ENCODE results near the gene C2CD5. TPM values are rescaled to one million over a fixed set of nuclear protein-coding genes. Genes with fewer than 3 reads are reported as not detected.

The C2CD5 gene
- total and polyA plus RNA-seq, 2 donors (not counting 1 experiment from before 2014, with no cell fraction given), result 26.6 to 37.7 TPM

DNA sequence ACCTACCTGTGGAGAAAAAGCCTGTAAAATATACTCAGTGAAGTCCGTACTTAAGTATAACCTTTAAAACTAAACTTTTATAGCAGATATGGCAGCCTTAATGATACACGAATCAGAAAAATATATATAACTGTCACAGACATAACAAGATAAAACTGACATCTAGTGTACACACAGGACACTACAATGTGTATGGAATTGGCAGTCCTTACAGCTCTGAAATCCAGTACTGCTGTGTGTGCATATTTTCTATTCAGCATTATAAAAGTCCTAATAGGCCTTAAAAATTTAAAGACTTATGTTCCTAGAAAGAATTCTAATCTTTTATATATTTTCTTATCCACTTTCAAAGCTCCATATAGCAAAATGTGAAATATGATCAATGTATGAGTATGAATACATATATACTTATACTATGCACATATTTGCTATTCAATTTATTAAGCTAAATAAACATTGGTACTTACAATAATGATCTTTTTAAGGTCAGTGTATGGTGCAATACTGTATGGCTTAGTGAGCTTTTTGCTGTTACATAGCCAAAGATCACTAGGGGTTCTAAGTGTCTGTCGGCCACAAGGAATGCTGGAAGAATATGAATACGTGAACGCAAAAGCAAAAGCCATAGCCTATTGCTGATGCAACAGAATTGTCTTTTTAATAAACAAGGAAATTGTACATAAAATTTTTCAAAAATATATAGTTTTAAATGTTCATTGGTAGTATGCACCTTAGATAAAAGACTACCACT lies 69.2 kb downstream of the C2CD5 start:
- H3K79me2 ChIP-seq (ENCODE audit: control insufficient read depth, insufficient read depth, low read length), result no peaks in the 10 kb centered on the region
- H3K9ac ChIP-seq (ENCODE audit: insufficient read depth, low read length), result no peak overlapping the region
- H3K36me3 ChIP-seq (ENCODE audit: control insufficient read depth, insufficient read depth, low read length), result peaks cover 3% of the 10 kb centered on the region
- no peak overlapping the region for H3K4me2 ChIP-seq (ENCODE audit: extremely low read depth, insufficient read depth, low read length)
- TF ChIP-seq EZH2 (IDR thresholded peaks at IDR 0.05; ENCODE audit: low read length, missing control alignments), result no peak
- TF ChIP-seq, protein P1, sequence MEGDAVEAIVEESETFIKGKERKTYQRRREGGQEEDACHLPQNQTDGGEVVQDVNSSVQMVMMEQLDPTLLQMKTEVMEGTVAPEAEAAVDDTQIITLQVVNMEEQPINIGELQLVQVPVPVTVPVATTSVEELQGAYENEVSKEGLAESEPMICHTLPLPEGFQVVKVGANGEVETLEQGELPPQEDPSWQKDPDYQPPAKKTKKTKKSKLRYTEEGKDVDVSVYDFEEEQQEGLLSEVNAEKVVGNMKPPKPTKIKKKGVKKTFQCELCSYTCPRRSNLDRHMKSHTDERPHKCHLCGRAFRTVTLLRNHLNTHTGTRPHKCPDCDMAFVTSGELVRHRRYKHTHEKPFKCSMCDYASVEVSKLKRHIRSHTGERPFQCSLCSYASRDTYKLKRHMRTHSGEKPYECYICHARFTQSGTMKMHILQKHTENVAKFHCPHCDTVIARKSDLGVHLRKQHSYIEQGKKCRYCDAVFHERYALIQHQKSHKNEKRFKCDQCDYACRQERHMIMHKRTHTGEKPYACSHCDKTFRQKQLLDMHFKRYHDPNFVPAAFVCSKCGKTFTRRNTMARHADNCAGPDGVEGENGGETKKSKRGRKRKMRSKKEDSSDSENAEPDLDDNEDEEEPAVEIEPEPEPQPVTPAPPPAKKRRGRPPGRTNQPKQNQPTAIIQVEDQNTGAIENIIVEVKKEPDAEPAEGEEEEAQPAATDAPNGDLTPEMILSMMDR (conservative IDR thresholded peaks at IDR 0.05 in 1 of 2, IDR thresholded peaks at IDR 0.05 in 1 of 2; ENCODE audit: low read depth in 1 of 2, low read length in 2 of 2), result no peak
- no peaks in the 10 kb centered on the region for H4K20me1 ChIP-seq (ENCODE audit: control insufficient read depth, extremely low read depth, insufficient read depth, low read length)
- peaks cover 8% of the 10 kb centered on the region for H3K4me1 ChIP-seq (ENCODE audit: control insufficient read depth, extremely low read depth, insufficient read depth, low read length)
- no peaks in the 10 kb centered on the region for H3K27me3 ChIP-seq (ENCODE audit: control insufficient read depth, insufficient read depth, low read length)
- H3K4me3 ChIP-seq (replicated peaks in 1 of 4; ENCODE audit: control extremely low read depth in 1 of 4, insufficient read depth in 1 of 4, low read depth in 3 of 4, low read length in 4 of 4), result no peak overlapping the region
- peak in 1 of 2 donors; percentile 74 for DNase-seq (ENCODE audit: low read depth in 2 of 2)
- H3K27ac ChIP-seq (ENCODE audit: insufficient read depth, low read length), result no peak overlapping the region
- no peaks in the 10 kb centered on the region for H3K9me3 ChIP-seq (ENCODE audit: control insufficient read depth, insufficient read depth, low read depth, low read length)
- no peak overlapping the region for H2AFZ ChIP-seq (ENCODE audit: low read length)

DNA sequence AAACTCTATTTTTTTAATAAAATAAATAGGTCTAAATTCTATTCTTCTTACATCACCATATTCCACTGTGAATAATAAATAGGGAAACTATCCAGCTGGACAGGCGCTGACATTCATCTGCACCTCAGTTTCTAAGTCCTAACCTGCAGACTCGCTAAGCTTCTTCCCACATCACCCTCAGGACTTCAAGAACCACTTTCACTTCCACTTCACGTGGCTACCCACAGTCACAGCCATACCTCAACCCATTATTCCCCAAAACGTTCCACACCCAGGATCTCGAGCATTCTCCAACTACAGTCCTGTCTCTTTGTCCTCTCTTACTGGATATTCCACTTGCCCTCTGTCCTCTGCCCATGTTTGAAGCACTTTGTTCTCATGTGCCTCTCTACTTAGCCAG lies 71.1 kb downstream of the C2CD5 start:
- TF ChIP-seq, protein P1 (conservative IDR thresholded peaks at IDR 0.05 in 1 of 2, IDR thresholded peaks at IDR 0.05 in 1 of 2; ENCODE audit: low read depth in 1 of 2, low read length in 2 of 2), result no peak
- no peak for TF ChIP-seq EZH2 (IDR thresholded peaks at IDR 0.05; ENCODE audit: low read length, missing control alignments)
- no peak for DNase-seq (ENCODE audit: low read depth in 2 of 2)
- H3K27me3 ChIP-seq (ENCODE audit: control insufficient read depth, insufficient read depth, low read length), result no peaks in the 10 kb centered on the region
- peaks cover 8% of the 10 kb centered on the region for H3K4me1 ChIP-seq (ENCODE audit: control insufficient read depth, extremely low read depth, insufficient read depth, low read length)
- no peak overlapping the region for H3K9ac ChIP-seq (ENCODE audit: insufficient read depth, low read length)
- H3K27ac ChIP-seq (ENCODE audit: insufficient read depth, low read length), result no peak overlapping the region
- no peak overlapping the region for H3K4me3 ChIP-seq (replicated peaks in 1 of 4; ENCODE audit: control extremely low read depth in 1 of 4, insufficient read depth in 1 of 4, low read depth in 3 of 4, low read length in 4 of 4)
- H2AFZ ChIP-seq (ENCODE audit: low read length), result no peak overlapping the region
- no peaks in the 10 kb centered on the region for H4K20me1 ChIP-seq (ENCODE audit: control insufficient read depth, extremely low read depth, insufficient read depth, low read length)
- no peak overlapping the region for H3K4me2 ChIP-seq (ENCODE audit: extremely low read depth, insufficient read depth, low read length)
- no peaks in the 10 kb centered on the region for H3K79me2 ChIP-seq (ENCODE audit: control insufficient read depth, insufficient read depth, low read length)
- no peaks in the 10 kb centered on the region for H3K9me3 ChIP-seq (ENCODE audit: control insufficient read depth, insufficient read depth, low read depth, low read length)
- H3K36me3 ChIP-seq (ENCODE audit: control insufficient read depth, insufficient read depth, low read length), result peaks cover 3% of the 10 kb centered on the region

DNA sequence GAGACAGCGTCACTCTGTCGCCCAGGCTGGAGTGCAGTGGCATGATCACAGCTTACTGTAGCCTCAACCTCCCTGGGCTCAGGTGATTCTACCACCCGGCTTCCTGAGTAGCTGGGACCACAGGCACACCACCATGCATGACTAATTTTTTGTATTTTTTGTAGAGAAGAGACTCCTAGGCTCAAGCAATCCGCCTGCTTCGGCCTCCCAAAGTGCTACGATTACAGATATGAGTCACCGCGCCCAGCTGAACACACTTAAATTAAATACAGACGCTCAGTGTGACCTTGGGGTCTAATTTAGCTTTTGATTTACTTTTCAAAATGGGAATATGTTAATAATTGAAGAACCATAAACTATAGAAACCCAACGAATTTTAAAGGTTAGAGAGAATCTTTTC lies 77.2 kb downstream of the C2CD5 start:
- Histone ChIP-seq H3K27me3 (ENCODE audit: control insufficient read depth, insufficient read depth, low read length) (no peaks in the 10 kb centered on the region), H3K9ac (ENCODE audit: insufficient read depth, low read length) (no peak overlapping the region), H3K4me3 (replicated peaks in 1 of 4; ENCODE audit: control extremely low read depth in 1 of 4, insufficient read depth in 1 of 4, low read depth in 3 of 4, low read length in 4 of 4) (no peak overlapping the region), H2AFZ (ENCODE audit: low read length) (no peak overlapping the region), H3K4me1 (ENCODE audit: control insufficient read depth, extremely low read depth, insufficient read depth, low read length) (no peaks in the 10 kb centered on the region), H4K20me1 (ENCODE audit: control insufficient read depth, extremely low read depth, insufficient read depth, low read length) (no peaks in the 10 kb centered on the region), H3K27ac (ENCODE audit: insufficient read depth, low read length) (no peak overlapping the region), H3K4me2 (ENCODE audit: extremely low read depth, insufficient read depth, low read length) (no peak overlapping the region), H3K9me3 (ENCODE audit: control insufficient read depth, insufficient read depth, low read depth, low read length) (no peaks in the 10 kb centered on the region), H3K79me2 (ENCODE audit: control insufficient read depth, insufficient read depth, low read length) (no peaks in the 10 kb centered on the region), H3K36me3 (ENCODE audit: control insufficient read depth, insufficient read depth, low read length) (peaks cover 3% of the 10 kb centered on the region)
- peak; percentile 73 to 75 for DNase-seq (ENCODE audit: low read depth in 2 of 2)
- TF ChIP-seq EZH2 (IDR thresholded peaks at IDR 0.05; ENCODE audit: low read length, missing control alignments), result no peak
- TF ChIP-seq, protein P1 (conservative IDR thresholded peaks at IDR 0.05 in 1 of 2, IDR thresholded peaks at IDR 0.05 in 1 of 2; ENCODE audit: low read depth in 1 of 2, low read length in 2 of 2), result no peak
